NCI-H187 (cell line): ENCODE data around the gene ZNRF4.

Source experiments
- DNase-seq, 2 experiments: peaks; one replicate each; lab custom pipeline; 2025; lab: John Stamatoyannopoulos, UW

ZNRF4 gene

DNA sequence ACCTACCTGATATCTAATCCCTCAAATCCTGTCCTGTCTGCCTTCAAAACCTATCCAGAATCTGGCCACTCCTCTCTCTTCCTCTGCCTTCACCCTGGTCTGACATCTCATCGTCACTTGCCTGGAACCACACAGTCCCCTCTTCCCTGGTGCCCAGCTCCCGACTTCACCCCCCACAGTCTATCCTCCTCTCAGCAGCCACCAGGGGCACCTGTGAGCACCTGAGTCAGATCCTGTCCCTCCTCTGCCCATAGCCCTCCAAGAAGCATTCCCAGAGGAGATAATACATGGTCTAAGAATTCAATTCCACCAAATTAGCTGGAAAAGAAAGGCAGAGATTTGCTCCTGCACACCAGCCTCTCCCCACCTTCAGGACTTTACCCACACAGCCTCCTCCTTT is 48.9 kb downstream of the ZNRF4 start:
- DNase-seq = no peak
